GM12878 (cell line): ENCODE results near the gene CNPY1. TPM values are rescaled to one million over a fixed set of nuclear protein-coding genes. Genes with fewer than 3 reads are reported as not detected.

ENCODE experiments used
- ATAC-seq: fragments of 200-7000 bp; cut with Tn5 transposase; 3 replicates; pipeline ENCODE4 v1.9.1; 2020; ENCODE audit warnings: mild to moderate bottlenecking, moderate library complexity
- BruUV-seq: library from RNA; stranded (reverse); fragments of 400-500 nt; replicated peaks from 2 replicates; lab custom pipeline; 2021; lab: Mats Ljungman, UMichigan
- CTCF ChIA-PET: fragments of 300-600 bp; sonication (Branson Sonifier 250); formaldehyde crosslinking; extraction: SDS; loops from one replicate; lab custom pipeline; 2021; ENCODE audit warnings: inconsistent platforms; lab: Yijun Ruan, JAX
- POLR2A ChIA-PET: fragments of 350-600 bp; formaldehyde crosslinking; extraction: SDS; loops from one replicate; lab custom pipeline; 2021; ENCODE audit warnings: inconsistent platforms; lab: Charles Lee
- RAD21 ChIA-PET: fragments of 300-600 bp; sonication (Branson Sonifier 250); formaldehyde crosslinking; loops from one replicate; lab custom pipeline; 2023; ENCODE audit warnings: antibody characterized with exemption; ENCODE audit not compliant: unreplicated experiment; lab: Charles Lee
- SMC1A ChIA-PET: fragments of 300-600 bp; sonication (Branson Sonifier 250); formaldehyde crosslinking; loops from one replicate; lab custom pipeline; 2023; ENCODE audit not compliant: unreplicated experiment, uncharacterized antibody; lab: Charles Lee
- DNase-seq: peaks from one replicate; pipeline ENCODE4 v3.0.0-alpha.2; 2011; ENCODE audit warnings: low read depth, low spot score
- FAIRE-seq: peaks from 3 replicates; lab custom pipeline; 2011; peaks lifted over from hg19 to GRCh38; lab: Jason Lieb, UNC
- H2AFZ ChIP-seq: 2 replicates; pipeline ENCODE4 v1.6.0; 2011; ENCODE audit warnings: low read depth, low read length, control low read depth; ENCODE audit not compliant: control insufficient read depth
- H3K27ac ChIP-seq: 2 replicates; pipeline ENCODE4 v1.5.1; 2011; ENCODE audit warnings: control low read depth; ENCODE audit not compliant: control insufficient read depth, insufficient read depth
- H3K27me3 ChIP-seq, 2 experiments: replicated peaks in 1 of 2; 2 replicates each; pipeline versions ENCODE4 v1.6.0 to v1.6.1; 2011; ENCODE audit warnings: low read length in 1 of 2; ENCODE audit not compliant: control insufficient read depth in 2 of 2, insufficient read depth in 2 of 2
- H3K36me3 ChIP-seq, 2 experiments: 2 replicates each; pipeline ENCODE4 v1.5.1; 2011; ENCODE audit warnings: low read length in 1 of 2; ENCODE audit not compliant: control insufficient read depth in 2 of 2, insufficient read depth in 2 of 2
- H3K4me1 ChIP-seq: 2 replicates; pipeline ENCODE4 v1.6.1; 2011; ENCODE audit warnings: mild to moderate bottlenecking, low read length, moderate library complexity, mixed read lengths; ENCODE audit not compliant: control insufficient read depth, insufficient read depth
- H3K4me2 ChIP-seq: 2 replicates; pipeline ENCODE4 v1.6.0; 2011; ENCODE audit warnings: control low read depth; ENCODE audit not compliant: control insufficient read depth, insufficient read depth
- H3K4me3 ChIP-seq: fragments of 200-600 bp; sonication (generic); 2 replicates; pipeline ENCODE4 v1.5.1; 2016
- H3K79me2 ChIP-seq: 2 replicates; pipeline ENCODE4 v1.6.0; 2011; ENCODE audit warnings: low read length; ENCODE audit not compliant: control insufficient read depth, insufficient read depth
- H3K9ac ChIP-seq: 2 replicates; pipeline ENCODE4 v1.8.0; 2011; ENCODE audit warnings: low read length, control low read depth, mixed read lengths; ENCODE audit not compliant: control insufficient read depth, insufficient read depth
- H3K9me3 ChIP-seq: replicated peaks from 3 replicates; pipeline ENCODE4 v1.5.1; 2011; ENCODE audit warnings: mild to moderate bottlenecking, low read length; ENCODE audit not compliant: control insufficient read depth, insufficient read depth
- H4K20me1 ChIP-seq: 2 replicates; pipeline ENCODE4 v1.6.0; 2011; ENCODE audit not compliant: control insufficient read depth, insufficient read depth
- FOS ChIP-seq: IDR thresholded peaks from 3 replicates; pipeline ENCODE4 v1.6.1; 2011; ENCODE audit warnings: borderline replicate concordance; ENCODE audit not compliant: insufficient read length; ENCODE audit errors: extremely low read depth
- FOXK2 ChIP-seq: fragments of 450-650 bp; IDR thresholded peaks from 2 replicates; pipeline ENCODE4 v1.6.1; 2017; ENCODE audit warnings: mild to moderate bottlenecking, moderate library complexity
- MXI1 ChIP-seq: fragments of 150-350 bp; IDR thresholded peaks from 2 replicates; pipeline ENCODE4 v1.6.1; 2011; ENCODE audit warnings: low read depth, mild to moderate bottlenecking, inconsistent platforms, low read length, improper control_type of control experiment
- MYB ChIP-seq: fragments of 150-350 bp; IDR thresholded peaks from 2 replicates; pipeline ENCODE4 v1.6.1; 2014; ENCODE audit warnings: mild to moderate bottlenecking, low read depth, low read length, borderline replicate concordance
- PKNOX1 ChIP-seq: fragments of 450-650 bp; IDR thresholded peaks from 2 replicates; pipeline ENCODE4 v1.6.1; 2016; ENCODE audit warnings: mild to moderate bottlenecking
- PML ChIP-seq: IDR thresholded peaks from 2 replicates; pipeline ENCODE4 v1.6.1; 2012; ENCODE audit warnings: low read length, inconsistent platforms
- RELA ChIP-seq: fragments of 450-650 bp; IDR thresholded peaks from 2 replicates; pipeline ENCODE4 v1.8.0; 2014; ENCODE audit warnings: borderline replicate concordance; ENCODE audit not compliant: partially characterized antibody
- RUNX3 ChIP-seq: IDR thresholded peaks from 2 replicates; pipeline ENCODE4 v1.6.1; 2012; ENCODE audit warnings: low read length, inconsistent platforms
- SMARCA5 ChIP-seq: fragments of 450-650 bp; IDR thresholded peaks from 2 replicates; pipeline ENCODE4 v1.6.1; 2017; ENCODE audit warnings: mild to moderate bottlenecking
- SRF ChIP-seq, 2 experiments: IDR thresholded peaks; 2 replicates each; pipeline ENCODE4 v1.6.1; 2011; ENCODE audit warnings: low read depth in 2 of 2, low read length in 2 of 2, mild to moderate bottlenecking in 1 of 2, moderate library complexity in 1 of 2
- SUZ12 ChIP-seq: fragments of 200-600 bp; sonication (generic); IDR thresholded peaks from one replicate; pipeline ENCODE4 v1.6.1; 2018; ENCODE audit warnings: antibody characterized with exemption, mild to moderate bottlenecking; ENCODE audit not compliant: unreplicated experiment
- ZNF687 ChIP-seq: fragments of 450-650 bp; IDR thresholded peaks from 2 replicates; pipeline ENCODE4 v1.6.1; 2017; ENCODE audit warnings: mild to moderate bottlenecking, moderate library complexity
- ZSCAN29 ChIP-seq: fragments of 450-650 bp; IDR thresholded peaks from 2 replicates; pipeline ENCODE4 v1.6.1; 2017; ENCODE audit warnings: mild to moderate bottlenecking, moderate library complexity
- WGBS: methylation state at CpG from one replicate; pipeline ENCODE4 v1.1.6; 2016; ENCODE audit warnings: low lambda C conversion rate; ENCODE audit not compliant: insufficient replicate concordance, insufficient coverage; ENCODE audit errors: missing lambda C conversion rate; 5-methylcytosine and 5-hydroxymethylcytosine counted together
- in situ Hi-C: fragments of 300-500 bp; cut with MboI; formaldehyde crosslinking; loops from 9 replicates; pipeline ENCODE4 v1.14.3; 2018; ENCODE audit warnings: mixed read lengths
- intact Hi-C: fragments of 100-400 bp; cut with micrococcal nuclease; formaldehyde crosslinking; loops from one replicate; pipeline ENCODE4 v1.14.2; 2022; ENCODE audit not compliant: unreplicated experiment
- polyA plus RNA-seq, 11 experiments: library from polyadenylated mRNA; depleted of rRNA in 4 of 11; unstranded in 6 of 11; stranded (reverse) in 5 of 11; fragments of >200 nt; fragmentation: Nextera tagmentation in 4 of 11; fragmentation: Illumina TruSeq in 1 of 11; extraction: Ambion mirVana in 4 of 11; extraction: Trizol in 1 of 11; gene quantifications; 1 replicate in 1 of 11; 2 replicates in 10 of 11; pipeline versions ENCODE4 v1.2.1 to v1.2.3, GENCODE V29; 2011 to 2016; ENCODE audit warnings: inconsistent platforms in 2 of 11, missing spikeins in 2 of 11, low read depth in 1 of 11
- total RNA-seq, 4 experiments: library from RNA; depleted of rRNA in 3 of 4; stranded (reverse); fragments of >200 nt in 3 of 4; fragmentation: Illumina TruSeq in 1 of 4; extraction: Trizol in 1 of 4; gene quantifications; 2 replicates each; pipeline versions ENCODE4 v1.2.1 to v1.2.3, GENCODE V29; 2013 to 2021
- TF ChIP-seq, protein P1 (sequence below): fragments of 450-650 bp; IDR thresholded peaks from 2 replicates; pipeline ENCODE4 v1.6.1; 2014; ENCODE audit warnings: mild to moderate bottlenecking
- TF ChIP-seq, protein P2 (sequence below): fragments of 450-650 bp; IDR thresholded peaks from 2 replicates; pipeline ENCODE4 v1.6.1; 2016; ENCODE audit warnings: mild to moderate bottlenecking

The CNPY1 gene
- total and polyA plus RNA-seq, 10 of the 15 experiments (the other 5 are each of a cell fraction or from before 2014, with no cell fraction given) = not detected

- in situ Hi-C loops (no loop called here), intact Hi-C loops (no loop called here)
- no peak overlapping the region for H3K27ac ChIP-seq
- H3K4me1 ChIP-seq = no peaks in the 10 kb centered on the region
- no TSS peak for BruUV-seq
- no peaks in the 10 kb centered on the region for H3K36me3 ChIP-seq
- H3K4me2 ChIP-seq = no peak overlapping the region
- H3K4me3 ChIP-seq = no peak overlapping the region
- ChIA-PET RAD21 (no interaction called here), SMC1A (no interaction called here), POLR2A (no interaction called here), CTCF (no interaction called here)
- DNase-seq (no peak), FAIRE-seq (no peak), ATAC-seq (no peak)
- no peak overlapping the region for H2AFZ ChIP-seq
- H3K27me3 ChIP-seq = peaks cover 1 to 3% of the 10 kb centered on the region in 2 experiments; a peak in 3 of 4 replicates
- 39% methylated on average over 12 of the region's 12 CpGs for WGBS
- H3K9me3 ChIP-seq = no peaks in the 10 kb centered on the region
- no peaks in the 10 kb centered on the region for H3K79me2 ChIP-seq
- H4K20me1 ChIP-seq = no peaks in the 10 kb centered on the region
- H3K9ac ChIP-seq = no peak overlapping the region
- TF ChIP-seq SRF (IDR thresholded peaks at IDR 0.05; ENCODE audit: low read depth in 2 of 2, low read length in 2 of 2) (no peak), MXI1 (no peak), SMARCA5 (no peak), ZNF687 (no peak), FOS (no peak), ZSCAN29 (no peak), SUZ12 (no peak), PML (no peak), MYB (no peak), RUNX3 (no peak), PKNOX1 (no peak), FOXK2 (no peak), RELA (no peak)
- TF ChIP-seq, protein P1, sequence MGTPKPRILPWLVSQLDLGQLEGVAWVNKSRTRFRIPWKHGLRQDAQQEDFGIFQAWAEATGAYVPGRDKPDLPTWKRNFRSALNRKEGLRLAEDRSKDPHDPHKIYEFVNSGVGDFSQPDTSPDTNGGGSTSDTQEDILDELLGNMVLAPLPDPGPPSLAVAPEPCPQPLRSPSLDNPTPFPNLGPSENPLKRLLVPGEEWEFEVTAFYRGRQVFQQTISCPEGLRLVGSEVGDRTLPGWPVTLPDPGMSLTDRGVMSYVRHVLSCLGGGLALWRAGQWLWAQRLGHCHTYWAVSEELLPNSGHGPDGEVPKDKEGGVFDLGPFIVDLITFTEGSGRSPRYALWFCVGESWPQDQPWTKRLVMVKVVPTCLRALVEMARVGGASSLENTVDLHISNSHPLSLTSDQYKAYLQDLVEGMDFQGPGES = no peak
- TF ChIP-seq, protein P2, sequence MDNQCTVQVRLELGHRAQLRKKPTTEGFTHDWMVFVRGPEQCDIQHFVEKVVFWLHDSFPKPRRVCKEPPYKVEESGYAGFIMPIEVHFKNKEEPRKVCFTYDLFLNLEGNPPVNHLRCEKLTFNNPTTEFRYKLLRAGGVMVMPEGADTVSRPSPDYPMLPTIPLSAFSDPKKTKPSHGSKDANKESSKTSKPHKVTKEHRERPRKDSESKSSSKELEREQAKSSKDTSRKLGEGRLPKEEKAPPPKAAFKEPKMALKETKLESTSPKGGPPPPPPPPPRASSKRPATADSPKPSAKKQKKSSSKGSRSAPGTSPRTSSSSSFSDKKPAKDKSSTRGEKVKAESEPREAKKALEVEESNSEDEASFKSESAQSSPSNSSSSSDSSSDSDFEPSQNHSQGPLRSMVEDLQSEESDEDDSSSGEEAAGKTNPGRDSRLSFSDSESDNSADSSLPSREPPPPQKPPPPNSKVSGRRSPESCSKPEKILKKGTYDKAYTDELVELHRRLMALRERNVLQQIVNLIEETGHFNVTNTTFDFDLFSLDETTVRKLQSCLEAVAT = no peak
These were observed 917 bp upstream of the CNPY1 start for GRCh38 chr7:155547161-155547791.
